H1 (cell line): ENCODE measurements around the gene SH3YL1. TPM values are rescaled to one million over a fixed set of nuclear protein-coding genes. Genes with fewer than 3 reads are reported as not detected.

Experiments used
- CTCF ChIA-PET: fragments of 300-600 bp; sonication (Branson Sonifier 250); formaldehyde crosslinking; loops from one replicate; lab custom pipeline; 2021; ENCODE audit not compliant: partially characterized antibody; lab: Charles Lee
- POLR2A ChIA-PET: fragments of 300-600 bp; sonication (Branson Sonifier 250); formaldehyde crosslinking; loops from one replicate; lab custom pipeline; 2021; ENCODE audit warnings: inconsistent platforms; ENCODE audit not compliant: partially characterized antibody; lab: Charles Lee
- DNase-seq, 2 experiments: peaks; one replicate each; pipeline versions ENCODE4 v3.0.0 to v3.0.0-alpha.2; 2010 to 2022; ENCODE audit warnings: low spot score in 2 of 2, low read depth in 1 of 2, mixed read lengths in 1 of 2
- FAIRE-seq: peaks from 2 replicates; lab custom pipeline; 2011; peaks lifted over from hg19 to GRCh38; lab: Jason Lieb, UNC
- H2AFZ ChIP-seq: 2 replicates; pipeline ENCODE4 v1.8.1; 2012; ENCODE audit warnings: low read length, inconsistent platforms
- H2AK5ac ChIP-seq: 2 replicates; pipeline ENCODE4 v1.6.1; 2013; ENCODE audit warnings: low read depth, low read length
- H2BK120ac ChIP-seq: replicated peaks from 2 replicates; pipeline ENCODE3; 2013; ENCODE audit warnings: low read depth, low read length, inconsistent platforms
- H2BK12ac ChIP-seq: 2 replicates; pipeline ENCODE4 v1.6.1; 2013; ENCODE audit warnings: low read depth, low read length
- H2BK15ac ChIP-seq: 2 replicates; pipeline ENCODE4 v1.6.1; 2013; ENCODE audit warnings: low read length
- H2BK20ac ChIP-seq: 2 replicates; pipeline ENCODE4 v1.6.1; 2013; ENCODE audit warnings: low read length
- H2BK5ac ChIP-seq: 2 replicates; pipeline ENCODE4 v1.6.1; 2013; ENCODE audit warnings: low read depth, low read length
- H3K14ac ChIP-seq: 2 replicates; pipeline ENCODE4 v1.6.1; 2013; ENCODE audit warnings: inconsistent platforms; ENCODE audit not compliant: insufficient read length
- H3K18ac ChIP-seq: 2 replicates; pipeline ENCODE4 v1.6.1; 2013; ENCODE audit warnings: low read length; ENCODE audit errors: extremely low read depth
- H3K23ac ChIP-seq: 2 replicates; pipeline ENCODE4 v1.6.1; 2013; ENCODE audit warnings: inconsistent platforms; ENCODE audit not compliant: insufficient read length
- H3K23me2 ChIP-seq: 2 replicates; pipeline ENCODE4 v1.6.1; 2013; ENCODE audit warnings: low read depth, low read length
- H3K27ac ChIP-seq: 2 replicates; pipeline ENCODE4 v1.6.1; 2011; ENCODE audit warnings: low read depth, low read length, inconsistent platforms
- H3K27me3 ChIP-seq, 4 experiments: replicated peaks in 1 of 4; 1 replicate in 1 of 4; 2 replicates in 3 of 4; pipeline versions ENCODE4 v1.6.1 to v1.8.1; 2011 to 2013; ENCODE audit warnings: low read length in 3 of 4, mild to moderate bottlenecking in 3 of 4, inconsistent platforms in 2 of 4, mixed read lengths in 2 of 4, moderate library complexity in 1 of 4; ENCODE audit not compliant: control insufficient read depth in 3 of 4, insufficient read depth in 3 of 4; ENCODE audit errors: extremely low read depth in 1 of 4
- H3K36me3 ChIP-seq, 4 experiments: 2 replicates each; pipeline versions ENCODE4 v1.6.1 to v1.8.1; 2011 to 2013; ENCODE audit warnings: mild to moderate bottlenecking in 4 of 4, low read length in 3 of 4, moderate library complexity in 2 of 4, control low read depth in 1 of 4, inconsistent platforms in 1 of 4; ENCODE audit not compliant: insufficient read depth in 4 of 4, control insufficient read depth in 2 of 4
- H3K4ac ChIP-seq: replicated peaks from 2 replicates; pipeline ENCODE3; 2013; ENCODE audit warnings: low read length, low read depth, mixed read lengths, inconsistent platforms; ENCODE audit not compliant: insufficient read length
- H3K4me1 ChIP-seq, 4 experiments: replicated peaks in 1 of 4; 1 replicate in 1 of 4; 2 replicates in 3 of 4; pipeline versions ENCODE4 v1.6.1 to v1.8.1; 2011 to 2013; ENCODE audit warnings: low read length in 3 of 4, inconsistent platforms in 2 of 4, mixed read lengths in 1 of 4; ENCODE audit not compliant: insufficient read depth in 4 of 4, control insufficient read depth in 3 of 4
- H3K4me2 ChIP-seq, 2 experiments: 2 replicates each; pipeline versions ENCODE4 v1.6.1 to v1.8.1; 2011 to 2013; ENCODE audit warnings: low read depth in 2 of 2, low read length in 2 of 2, control low read depth in 1 of 2, inconsistent platforms in 1 of 2, mild to moderate bottlenecking in 1 of 2; ENCODE audit not compliant: insufficient read depth in 1 of 2
- H3K4me3 ChIP-seq, 4 experiments: fragments of 200-600, 300-600 bp in 1 of 4; sonication (generic), shearing (Covaris generic), sonication (Bioruptor Twin) in 1 of 4; 2 replicates each; pipeline versions ENCODE4 v1.5.1 to v1.8.1; 2011 to 2016; ENCODE audit warnings: low read length in 4 of 4, low read depth in 3 of 4, control low read depth in 2 of 4, inconsistent platforms in 2 of 4, mild to moderate bottlenecking in 2 of 4, mixed read lengths in 1 of 4, moderate library complexity in 1 of 4; ENCODE audit not compliant: insufficient read depth in 2 of 4; ENCODE audit errors: extremely low read depth in 1 of 4
- H3K56ac ChIP-seq: replicated peaks from 2 replicates; pipeline ENCODE3; 2013; ENCODE audit warnings: low read depth, mild to moderate bottlenecking, mixed read lengths, low read length, inconsistent platforms; ENCODE audit not compliant: insufficient read length
- H3K79me1 ChIP-seq: 2 replicates; pipeline ENCODE4 v1.6.1; 2013; ENCODE audit warnings: low read depth, low read length, control low read depth
- H3K79me2 ChIP-seq, 2 experiments: 2 replicates each; pipeline versions ENCODE4 v1.6.1 to v1.8.1; 2012 to 2013; ENCODE audit warnings: low read length in 2 of 2, mild to moderate bottlenecking in 2 of 2, inconsistent platforms in 1 of 2; ENCODE audit not compliant: insufficient read depth in 2 of 2, control insufficient read depth in 1 of 2
- H3K9ac ChIP-seq, 4 experiments: replicated peaks in 1 of 4; 1 replicate in 1 of 4; 2 replicates in 3 of 4; pipeline versions ENCODE4 v1.6.1 to v1.8.1; 2011 to 2013; ENCODE audit warnings: low read depth in 3 of 4, low read length in 3 of 4, control low read depth in 2 of 4, mild to moderate bottlenecking in 2 of 4, moderate library complexity in 2 of 4, inconsistent platforms in 1 of 4; ENCODE audit errors: extremely low read depth in 1 of 4
- H3K9me3 ChIP-seq, 2 experiments: 2 replicates each; pipeline versions ENCODE4 v1.6.1 to v1.8.1; 2012 to 2013; ENCODE audit warnings: mild to moderate bottlenecking in 2 of 2, moderate library complexity in 2 of 2, control low read depth in 1 of 2, inconsistent platforms in 1 of 2, low read depth in 1 of 2, low read length in 1 of 2, mixed read lengths in 1 of 2; ENCODE audit not compliant: insufficient read depth in 2 of 2
- H4K20me1 ChIP-seq, 2 experiments: replicated peaks in 1 of 2; 2 replicates each; pipeline versions ENCODE3 to v1.8.1; 2011 to 2013; ENCODE audit warnings: inconsistent platforms in 2 of 2, low read length in 2 of 2, mild to moderate bottlenecking in 1 of 2; ENCODE audit not compliant: insufficient read depth in 2 of 2, control insufficient read depth in 1 of 2
- H4K5ac ChIP-seq: 2 replicates; pipeline ENCODE4 v1.6.1; 2013; ENCODE audit warnings: low read length, low read depth, mixed read lengths, inconsistent platforms; ENCODE audit not compliant: insufficient read length
- H4K8ac ChIP-seq: 2 replicates; pipeline ENCODE4 v1.8.0; 2013; ENCODE audit warnings: mild to moderate bottlenecking, moderate library complexity, low read length, inconsistent platforms; ENCODE audit not compliant: insufficient read depth; ENCODE audit errors: extremely low read depth
- H4K91ac ChIP-seq: replicated peaks from 2 replicates; pipeline ENCODE3; 2013; ENCODE audit warnings: low read length, mixed read lengths, inconsistent platforms; ENCODE audit not compliant: insufficient read length
- EZH2 ChIP-seq: fragments of 200-600 bp; sonication (generic); IDR thresholded peaks from 2 replicates; pipeline ENCODE4 v1.7.1; 2012; ENCODE audit warnings: low read depth, mild to moderate bottlenecking, moderate library complexity, low read length, inconsistent platforms; ENCODE audit not compliant: severe bottlenecking
- JUND ChIP-seq: IDR thresholded peaks from 2 replicates; pipeline ENCODE4 v1.6.1; 2011; ENCODE audit warnings: mild to moderate bottlenecking, improper control_type of control experiment, low read length
- TCF12 ChIP-seq: IDR thresholded peaks from 2 replicates; pipeline ENCODE4 v1.6.1; 2011; ENCODE audit warnings: low read depth, mild to moderate bottlenecking, low read length
- WGBS, 2 experiments: shearing (Covaris generic) in 1 of 2; methylation state at CpG; one replicate each; pipeline versions ENCODE4 v1.1.6 to v1.1.7; 2013 to 2015; ENCODE audit warnings: low lambda C conversion rate in 2 of 2, mixed read lengths in 2 of 2, inconsistent platforms in 1 of 2, low coverage in 1 of 2, missing lambda C conversion rate in 1 of 2; ENCODE audit not compliant: insufficient replicate concordance in 2 of 2, insufficient coverage in 1 of 2, insufficient read length in 1 of 2; ENCODE audit errors: extremely low coverage in 1 of 2, missing lambda C conversion rate in 1 of 2; 5-methylcytosine and 5-hydroxymethylcytosine counted together
- polyA plus RNA-seq, 7 experiments: library from polyadenylated mRNA; depleted of rRNA in 3 of 7; stranded (reverse) in 5 of 7; unstranded in 2 of 7; fragments of >200 nt in 5 of 7; fragments of 200-250 nt in 2 of 7; gene quantifications; 1 replicate in 5 of 7; 2 replicates in 1 of 7; 4 replicates in 1 of 7; pipeline versions ENCODE4 v1.2.1 to v1.2.3, GENCODE V29; 2011 to 2013; ENCODE audit warnings: missing spikeins in 2 of 7, mixed read lengths in 2 of 7
- total RNA-seq: library from RNA; stranded (reverse); fragmentation: NEBNext Ultra II Directional; extraction: Animal tissue kit (Norgen Biotek cat#: 25700); gene quantifications from 2 replicates; pipeline ENCODE4 v1.2.1, GENCODE V29; 2021

SH3YL1 gene
- total and polyA plus RNA-seq, 2 of the 8 experiments (the other 6 are each of a cell fraction or from before 2014, with no cell fraction given), result 13.6 to 37.2 TPM

DNA sequence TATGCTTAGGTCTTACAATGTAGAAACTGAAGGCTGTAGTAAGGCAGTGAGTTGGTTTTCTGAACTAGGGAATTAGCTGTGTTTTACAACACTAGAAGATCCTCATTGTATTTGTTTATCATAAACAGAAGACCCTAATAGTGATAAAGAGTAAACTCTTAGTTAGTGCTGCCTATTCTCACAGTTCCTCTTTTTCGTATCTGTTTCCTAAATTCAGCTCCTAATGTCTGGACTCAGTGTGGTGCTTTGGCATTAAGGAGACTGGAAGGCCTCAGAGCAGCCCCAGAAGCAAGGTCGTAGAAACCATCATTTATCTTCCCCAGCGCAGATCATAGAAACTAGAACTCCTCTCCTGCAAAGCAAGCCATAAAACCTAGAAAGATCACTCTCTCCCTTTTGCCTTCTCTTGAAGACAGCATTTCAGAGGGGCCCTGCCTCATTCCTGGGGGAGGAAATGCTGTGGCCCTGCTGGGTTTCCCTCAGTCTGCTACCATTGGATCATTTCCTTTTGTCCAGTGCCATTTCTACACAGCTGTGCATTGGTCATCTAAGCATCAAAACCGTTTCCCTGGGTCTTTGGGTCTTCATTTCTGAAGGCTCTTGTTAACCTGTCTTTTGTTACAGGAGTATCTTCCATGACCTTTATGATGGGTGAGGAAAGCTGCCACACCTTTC, 5.7 kb upstream of the SH3YL1 start:
- Histone ChIP-seq H3K4me3 (no peak overlapping the region), H4K91ac (no peak overlapping the region), H3K4ac (no peak overlapping the region), H3K9me3 (no peaks in the 10 kb centered on the region), H2AK5ac (no peak overlapping the region), H3K4me2 (no peak overlapping the region), H3K36me3 (peaks cover 2 to 18% (median 6%) of the 10 kb centered on the region in 4 experiments; a peak in 5 of 8 replicates), H4K8ac (no peak overlapping the region), H2BK5ac (no peak overlapping the region), H2BK120ac (no peak overlapping the region), H2BK12ac (no peak overlapping the region), H2BK20ac (no peak overlapping the region), H2BK15ac (no peak overlapping the region), H3K18ac (no peak overlapping the region), H3K23ac (no peak overlapping the region), H4K5ac (no peak overlapping the region), H3K9ac (no peak overlapping the region), H3K79me1 (peaks cover 14% of the 10 kb centered on the region), H2AFZ (no peak overlapping the region), H3K79me2 (peaks cover 49 to 98% of the 10 kb centered on the region in 2 experiments), H3K14ac (no peak overlapping the region), H4K20me1 (peaks cover 23 to 42% of the 10 kb centered on the region in 2 experiments), H3K4me1 (peaks cover 0 to 3% (median 1%) of the 10 kb centered on the region in 4 experiments; a peak in 4 of 7 replicates), H3K56ac (no peak overlapping the region), H3K27ac (no peak overlapping the region), H3K27me3 (no peaks in the 10 kb centered on the region), H3K23me2 (no peaks in the 10 kb centered on the region; the same call in 1 of the 2 replicates)
- ChIA-PET CTCF (no interaction called here), POLR2A (interaction anchor here (0.6 to 1.3 kb wide), 2 partner anchors 16 to 199 kb away, joined by 3 read pairs; no protein-coding TSS in a partner anchor)
- FAIRE-seq (no peak), DNase-seq (no peak)
- 66% methylated on average over 4 of the region's 4 CpGs; no CpG with 5 or more reads in 1 of the 2 experiments for WGBS, 2 experiments
- TF ChIP-seq EZH2, result no peak
- no peak for TF ChIP-seq JUND
- TF ChIP-seq TCF12, result no peak
